Suppressor macrophage (primary cell): Measurements from ENCODE around the gene MLKL.
"Not testable (repeated sequence)": the region's sequence is repeated elsewhere in the genome, so short reads cannot be mapped to it uniquely, and the experiment has no call there.

ENCODE experiments used
- DNase-seq, 4 experiments: peaks; one replicate each; pipeline ENCODE4 v3.0.0-alpha.2; 2020 to 2022

MLKL gene

GRCh38 chr16:74731853-74732477, 31.3 kb upstream of the MLKL start:
- DNase-seq, result no peak

- no peak for DNase-seq
Observed at GRCh38 chr16:74729783-74730683, 29.4 kb upstream of the MLKL start.

GRCh38 chr16:74727903-74728302, 27.2 kb upstream of the MLKL start:
- no peak for DNase-seq

GRCh38 chr16:74726716-74727115, 26.1 kb upstream of the MLKL start:
- peak; percentile 73 to 84 (median 76) for DNase-seq

DNA sequence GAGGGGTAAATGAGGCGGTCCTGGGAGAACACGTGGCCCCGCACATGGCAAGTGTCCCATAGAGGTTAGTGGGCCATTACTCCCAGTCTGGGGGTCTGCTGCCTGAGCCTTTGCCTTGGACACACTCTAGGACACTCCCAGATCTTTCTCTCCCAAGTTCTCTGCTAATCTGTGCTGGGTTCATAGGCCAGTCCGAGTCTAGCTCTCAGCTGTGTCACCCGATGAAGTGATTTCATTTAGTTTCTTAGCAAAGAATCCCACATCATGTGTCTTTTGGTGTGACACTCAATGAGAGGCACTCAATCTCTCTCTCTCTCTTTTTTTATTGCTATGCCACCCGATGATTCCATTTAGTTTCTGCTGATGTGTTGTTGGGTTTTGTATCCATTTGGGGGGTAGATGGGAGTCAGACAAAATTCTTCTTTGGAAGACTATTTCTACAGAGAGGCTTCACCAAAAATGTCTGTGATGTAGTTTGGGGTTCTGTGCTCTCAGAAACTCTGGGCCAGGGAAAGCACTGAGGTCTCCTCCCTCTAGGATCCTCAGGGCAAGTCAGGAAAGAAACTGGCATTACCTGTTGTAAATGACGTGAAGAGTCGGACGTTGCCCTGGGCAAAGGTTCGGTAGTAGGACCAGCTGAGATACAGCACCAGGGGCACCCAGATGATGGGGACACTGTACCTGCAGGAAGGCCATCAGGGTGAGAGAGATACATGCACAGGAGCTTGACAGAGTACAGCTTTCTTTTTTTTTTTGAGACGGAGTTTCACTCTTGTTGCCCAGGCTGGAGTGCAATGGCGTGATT, 25.2 kb upstream of the MLKL start:
- no peak for DNase-seq

DNA sequence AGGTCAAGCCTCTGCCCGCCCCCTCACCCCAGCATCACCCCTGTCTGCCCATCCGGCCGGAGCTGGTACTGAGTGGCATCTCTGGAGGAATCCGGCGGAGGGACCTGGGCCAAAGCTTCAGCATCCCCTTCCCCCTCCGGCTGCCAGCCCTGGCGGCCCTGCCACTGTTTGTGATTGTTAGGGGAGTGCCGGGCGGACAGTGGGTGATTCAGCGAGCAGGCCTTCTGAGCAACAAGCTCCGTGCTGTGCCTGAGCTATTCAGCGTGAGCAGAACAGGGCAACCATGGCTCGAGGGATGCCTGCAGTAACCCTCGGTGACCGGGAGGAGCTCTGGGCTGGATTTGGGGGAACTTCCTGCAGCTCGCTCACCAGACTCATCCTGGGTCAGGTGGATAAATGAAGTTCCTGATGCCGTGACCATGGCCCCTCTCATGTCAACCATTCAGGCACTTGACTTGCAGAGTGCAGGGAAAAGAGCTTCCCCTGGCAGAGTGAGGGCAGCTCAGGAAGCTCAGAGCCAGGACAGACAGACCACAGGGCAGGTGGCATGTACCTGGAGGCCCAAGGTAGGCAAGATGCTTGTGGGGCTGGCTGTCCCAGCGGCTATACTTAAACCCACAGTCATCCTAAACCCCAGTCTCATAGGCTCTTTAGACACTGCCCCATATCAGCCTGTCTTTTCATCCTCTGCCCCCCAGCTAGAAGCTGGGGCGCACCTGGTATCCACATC, 24.3 kb upstream of the MLKL start:
- DNase-seq, result no peak

- peak in 3 of 4 experiments; percentile 47 to 63 (median 59) for DNase-seq
Observed at GRCh38 chr16:74723256-74723655, 22.6 kb upstream of the MLKL start.

- not testable (repeated sequence) for DNase-seq
Observed at GRCh38 chr16:74722156-74722555, 21.5 kb upstream of the MLKL start.

DNA sequence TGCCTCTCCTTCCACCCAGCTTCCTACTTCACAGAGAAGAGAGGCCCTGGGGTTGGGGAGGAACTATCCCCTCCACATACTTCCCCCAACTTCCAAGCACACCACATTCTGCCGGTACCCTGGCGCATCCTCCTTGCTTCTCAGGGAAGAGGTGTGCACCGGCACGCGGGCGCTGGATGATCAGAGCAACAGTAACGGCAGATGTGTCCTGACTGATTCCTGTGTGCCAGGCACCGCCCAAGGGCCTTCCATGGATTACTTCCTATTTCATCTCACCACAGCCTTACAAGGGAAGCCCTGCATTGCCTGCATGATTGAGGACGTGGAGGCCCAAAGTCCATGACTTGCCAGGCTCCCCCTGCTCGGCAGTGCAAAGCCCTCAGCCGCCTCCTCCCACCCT, 21.1 kb upstream of the MLKL start:
- DNase-seq, result peak in 1 of 4 experiments; percentile 35

DNA sequence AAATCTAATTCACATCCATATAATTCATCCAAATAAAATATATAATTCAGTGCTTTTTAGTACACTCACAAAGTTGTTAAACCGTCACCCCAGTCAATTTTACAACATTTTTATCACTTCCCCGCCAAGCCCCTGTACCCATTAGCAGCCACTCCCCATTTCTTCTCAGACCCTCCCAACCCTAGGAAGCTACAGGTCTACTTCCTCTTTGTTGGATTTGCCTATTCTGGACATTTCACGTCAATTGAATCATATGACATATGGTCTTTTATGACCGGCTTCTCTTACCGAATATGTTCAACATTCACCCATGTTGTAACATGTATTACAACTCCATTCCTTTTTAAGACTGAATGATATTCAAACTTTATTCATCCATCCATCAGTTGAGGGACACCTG, 19.9 kb upstream of the MLKL start:
- DNase-seq, result peak in 1 of 4 experiments; percentile 30

DNA sequence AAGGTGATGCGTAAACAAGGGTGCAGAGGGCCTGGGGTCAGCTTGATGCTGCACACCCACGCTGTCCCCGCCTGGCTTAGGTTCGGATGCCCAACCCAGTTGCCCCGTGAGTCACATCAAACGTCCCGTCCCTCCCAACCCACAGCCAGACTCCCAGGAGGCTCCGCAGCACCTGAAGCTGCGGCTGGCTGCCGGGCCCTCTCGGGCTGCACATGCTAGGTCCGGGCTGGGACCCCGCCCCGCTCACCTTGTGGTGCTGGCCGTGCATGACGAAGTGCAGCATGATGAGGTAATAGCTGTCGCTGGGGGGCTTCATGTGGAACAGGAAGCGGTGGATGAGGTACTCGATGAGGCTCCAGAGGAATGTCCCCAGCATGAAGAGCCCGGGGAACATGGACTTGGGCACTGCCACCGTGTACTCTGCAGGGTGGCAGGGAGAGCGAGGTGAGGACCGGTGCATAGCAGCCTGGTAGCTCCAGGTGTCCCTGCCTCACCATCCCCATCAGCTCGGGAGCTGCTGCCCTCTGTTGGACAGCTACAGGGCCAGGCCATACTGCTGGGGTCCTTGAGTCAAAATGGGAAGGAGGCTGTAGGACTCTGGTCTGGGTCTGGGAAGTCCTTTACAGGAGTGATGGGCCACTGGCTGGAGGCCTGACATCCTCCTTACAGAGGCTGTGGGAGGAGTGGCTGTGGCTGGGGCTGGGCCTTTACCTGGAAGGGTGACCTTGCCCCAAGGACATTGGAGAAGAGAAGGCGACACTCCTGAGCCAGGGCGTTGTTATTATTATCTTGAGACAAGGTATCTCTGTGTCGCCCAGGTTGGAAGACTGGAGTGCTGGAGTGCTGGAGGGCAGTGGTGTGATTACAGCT, 18.3 kb upstream of the MLKL start:
- no peak for DNase-seq

DNA sequence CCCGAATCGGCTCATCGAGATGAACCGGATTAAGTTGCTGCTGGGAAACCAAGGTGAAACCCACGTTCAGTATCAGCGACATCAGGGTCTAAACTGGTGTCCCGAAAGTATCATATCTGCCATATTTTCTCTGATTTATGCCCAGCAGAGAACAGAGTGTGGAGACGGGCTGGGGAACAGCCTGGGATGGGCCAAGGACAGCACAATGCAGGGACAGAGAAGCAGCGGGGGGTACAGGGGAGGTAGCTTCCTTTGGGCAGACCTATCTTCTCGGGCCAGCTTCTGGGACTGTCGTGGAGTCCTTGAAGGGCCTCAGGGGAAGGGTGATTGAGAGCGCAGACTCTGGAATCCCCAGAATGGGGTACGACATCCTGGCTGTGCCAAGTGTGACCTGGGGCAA, 17.5 kb upstream of the MLKL start:
- no peak for DNase-seq

GRCh38 chr16:74717367-74717766, 16.7 kb upstream of the MLKL start:
- DNase-seq, result no peak

DNA sequence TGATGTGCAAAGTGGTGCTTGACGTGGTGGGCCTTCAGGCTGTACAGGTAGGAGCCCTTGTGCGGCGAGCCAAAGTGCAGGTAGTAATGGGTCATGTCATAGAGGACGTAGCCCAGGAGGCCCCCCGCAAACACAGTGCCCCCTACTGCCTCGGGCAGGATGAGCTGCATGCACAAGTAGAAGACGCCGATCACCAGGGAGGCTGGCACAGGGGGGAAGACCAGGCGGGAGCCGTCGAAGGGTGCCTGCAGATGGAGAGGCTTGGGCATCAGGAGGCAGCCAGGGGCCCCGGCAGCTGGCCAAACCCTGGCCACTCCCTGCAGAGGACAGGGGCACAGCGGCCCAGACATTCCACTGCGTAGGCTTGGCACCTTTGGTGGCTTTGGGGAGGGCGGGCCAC, 15.7 kb upstream of the MLKL start:
- DNase-seq, result no peak

DNA sequence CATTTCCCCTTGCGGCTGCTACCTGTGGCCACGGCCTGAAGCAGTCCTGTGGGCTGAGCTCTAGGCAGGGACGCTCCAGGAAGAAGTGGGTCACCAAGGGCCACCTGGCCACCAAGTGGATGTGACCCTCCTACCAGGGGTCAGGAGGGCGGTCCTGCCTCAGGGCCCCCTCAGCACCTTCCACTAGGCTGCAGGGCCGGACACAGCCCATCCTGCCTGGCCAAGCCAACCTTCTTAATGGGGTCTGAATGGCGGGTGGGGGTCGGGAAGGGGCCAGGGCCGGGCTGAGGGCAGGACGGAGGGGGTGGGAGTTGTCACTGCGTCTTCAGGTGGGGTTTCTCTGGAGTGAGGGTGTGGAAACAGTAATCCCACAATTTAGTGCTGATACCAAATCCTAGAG, 13.2 kb upstream of the MLKL start:
- DNase-seq, result no peak

- DNase-seq, result no peak
Observed at GRCh38 chr16:74713325-74713724, 12.7 kb upstream of the MLKL start.

DNA sequence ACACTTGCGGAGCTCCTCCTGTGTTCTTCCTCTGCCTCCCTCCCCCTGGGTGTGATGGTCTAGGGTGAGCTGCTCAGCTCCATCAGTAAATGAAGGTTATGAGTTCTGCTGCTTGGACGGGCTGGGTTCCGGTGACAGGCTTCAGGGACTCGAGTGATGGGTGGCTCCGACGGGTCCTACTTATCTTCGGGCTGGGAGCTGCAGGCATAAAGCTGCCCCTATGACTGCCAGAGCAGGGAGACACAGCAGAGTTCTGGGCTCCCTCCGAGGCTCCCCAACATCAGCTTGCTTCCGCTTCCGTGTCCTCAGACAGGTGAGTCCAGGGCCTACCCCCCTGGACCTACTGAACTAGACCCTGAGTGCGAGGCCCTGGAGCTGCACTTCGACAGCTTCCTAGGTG, 11.3 kb upstream of the MLKL start:
- no peak for DNase-seq

- DNase-seq, result no peak
Observed at GRCh38 chr16:74710401-74710800, 9.7 kb upstream of the MLKL start.

GRCh38 chr16:74709441-74709877, 8.8 kb upstream of the MLKL start:
- peak; percentile 87 to 92 (median 90) for DNase-seq

DNA sequence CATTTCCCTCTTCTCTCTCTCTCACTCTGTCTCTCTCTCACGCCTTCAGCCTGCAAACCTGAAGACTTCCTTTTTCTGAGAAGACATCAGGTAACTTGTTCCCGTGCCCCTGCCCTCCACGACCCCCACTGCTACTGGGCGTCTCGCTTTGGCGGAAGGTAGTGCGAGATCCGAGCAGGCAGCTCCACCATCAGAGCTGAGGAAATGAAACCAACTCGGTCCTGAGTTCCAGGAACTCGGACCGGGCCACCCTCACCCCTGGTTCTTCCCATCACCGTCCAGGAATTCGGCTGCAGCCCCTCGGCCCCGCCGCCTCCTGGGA, 585 bp downstream of the MLKL start:
- peak; percentile 29 to 63 (median 59) for DNase-seq

- DNase-seq, result no peak
Observed at GRCh38 chr16:74699666-74700065, 996 bp downstream of the MLKL start.

- DNase-seq, result peak in 2 of 4 experiments; percentile 47 to 50
Observed at GRCh38 chr16:74698222-74698621, 2.4 kb downstream of the MLKL start.
